H1 (cell line): ENCODE measurements around the gene PRICKLE2. TPM values are rescaled to one million over a fixed set of nuclear protein-coding genes. Genes with fewer than 3 reads are reported as not detected.

Experiments
- CTCF ChIA-PET: fragments of 300-600 bp; sonication (Branson Sonifier 250); formaldehyde crosslinking; loops from one replicate; lab custom pipeline; 2021; ENCODE audit not compliant: partially characterized antibody; lab: Charles Lee
- POLR2A ChIA-PET: fragments of 300-600 bp; sonication (Branson Sonifier 250); formaldehyde crosslinking; loops from one replicate; lab custom pipeline; 2021; ENCODE audit warnings: inconsistent platforms; ENCODE audit not compliant: partially characterized antibody; lab: Charles Lee
- DNase-seq, 2 experiments: peaks; one replicate each; pipeline versions ENCODE4 v3.0.0 to v3.0.0-alpha.2; 2010 to 2022; ENCODE audit warnings: low spot score in 2 of 2, low read depth in 1 of 2, mixed read lengths in 1 of 2
- FAIRE-seq: peaks from 2 replicates; lab custom pipeline; 2011; peaks lifted over from hg19 to GRCh38; lab: Jason Lieb, UNC
- H2AFZ ChIP-seq: 2 replicates; pipeline ENCODE4 v1.8.1; 2012; ENCODE audit warnings: low read length, inconsistent platforms
- H2AK5ac ChIP-seq: 2 replicates; pipeline ENCODE4 v1.6.1; 2013; ENCODE audit warnings: low read depth, low read length
- H2BK120ac ChIP-seq: replicated peaks from 2 replicates; pipeline ENCODE3; 2013; ENCODE audit warnings: low read depth, low read length, inconsistent platforms
- H2BK12ac ChIP-seq: 2 replicates; pipeline ENCODE4 v1.6.1; 2013; ENCODE audit warnings: low read depth, low read length
- H2BK15ac ChIP-seq: 2 replicates; pipeline ENCODE4 v1.6.1; 2013; ENCODE audit warnings: low read length
- H2BK20ac ChIP-seq: 2 replicates; pipeline ENCODE4 v1.6.1; 2013; ENCODE audit warnings: low read length
- H2BK5ac ChIP-seq: 2 replicates; pipeline ENCODE4 v1.6.1; 2013; ENCODE audit warnings: low read depth, low read length
- H3K14ac ChIP-seq: 2 replicates; pipeline ENCODE4 v1.6.1; 2013; ENCODE audit warnings: inconsistent platforms; ENCODE audit not compliant: insufficient read length
- H3K18ac ChIP-seq: 2 replicates; pipeline ENCODE4 v1.6.1; 2013; ENCODE audit warnings: low read length; ENCODE audit errors: extremely low read depth
- H3K23ac ChIP-seq: 2 replicates; pipeline ENCODE4 v1.6.1; 2013; ENCODE audit warnings: inconsistent platforms; ENCODE audit not compliant: insufficient read length
- H3K23me2 ChIP-seq: 2 replicates; pipeline ENCODE4 v1.6.1; 2013; ENCODE audit warnings: low read depth, low read length
- H3K27ac ChIP-seq: 2 replicates; pipeline ENCODE4 v1.6.1; 2011; ENCODE audit warnings: low read depth, low read length, inconsistent platforms
- H3K27me3 ChIP-seq, 4 experiments: replicated peaks in 1 of 4; 1 replicate in 1 of 4; 2 replicates in 3 of 4; pipeline versions ENCODE4 v1.6.1 to v1.8.1; 2011 to 2013; ENCODE audit warnings: low read length in 3 of 4, mild to moderate bottlenecking in 3 of 4, inconsistent platforms in 2 of 4, mixed read lengths in 2 of 4, moderate library complexity in 1 of 4; ENCODE audit not compliant: control insufficient read depth in 3 of 4, insufficient read depth in 3 of 4; ENCODE audit errors: extremely low read depth in 1 of 4
- H3K36me3 ChIP-seq, 4 experiments: 2 replicates each; pipeline versions ENCODE4 v1.6.1 to v1.8.1; 2011 to 2013; ENCODE audit warnings: mild to moderate bottlenecking in 4 of 4, low read length in 3 of 4, moderate library complexity in 2 of 4, control low read depth in 1 of 4, inconsistent platforms in 1 of 4; ENCODE audit not compliant: insufficient read depth in 4 of 4, control insufficient read depth in 2 of 4
- H3K4ac ChIP-seq: replicated peaks from 2 replicates; pipeline ENCODE3; 2013; ENCODE audit warnings: low read length, low read depth, mixed read lengths, inconsistent platforms; ENCODE audit not compliant: insufficient read length
- H3K4me1 ChIP-seq, 4 experiments: replicated peaks in 1 of 4; 1 replicate in 1 of 4; 2 replicates in 3 of 4; pipeline versions ENCODE4 v1.6.1 to v1.8.1; 2011 to 2013; ENCODE audit warnings: low read length in 3 of 4, inconsistent platforms in 2 of 4, mixed read lengths in 1 of 4; ENCODE audit not compliant: insufficient read depth in 4 of 4, control insufficient read depth in 3 of 4
- H3K4me2 ChIP-seq, 2 experiments: 2 replicates each; pipeline versions ENCODE4 v1.6.1 to v1.8.1; 2011 to 2013; ENCODE audit warnings: low read depth in 2 of 2, low read length in 2 of 2, control low read depth in 1 of 2, inconsistent platforms in 1 of 2, mild to moderate bottlenecking in 1 of 2; ENCODE audit not compliant: insufficient read depth in 1 of 2
- H3K4me3 ChIP-seq, 4 experiments: fragments of 200-600, 300-600 bp in 1 of 4; sonication (generic), shearing (Covaris generic), sonication (Bioruptor Twin) in 1 of 4; 2 replicates each; pipeline versions ENCODE4 v1.5.1 to v1.8.1; 2011 to 2016; ENCODE audit warnings: low read length in 4 of 4, low read depth in 3 of 4, control low read depth in 2 of 4, inconsistent platforms in 2 of 4, mild to moderate bottlenecking in 2 of 4, mixed read lengths in 1 of 4, moderate library complexity in 1 of 4; ENCODE audit not compliant: insufficient read depth in 2 of 4; ENCODE audit errors: extremely low read depth in 1 of 4
- H3K56ac ChIP-seq: replicated peaks from 2 replicates; pipeline ENCODE3; 2013; ENCODE audit warnings: low read depth, mild to moderate bottlenecking, mixed read lengths, low read length, inconsistent platforms; ENCODE audit not compliant: insufficient read length
- H3K79me1 ChIP-seq: 2 replicates; pipeline ENCODE4 v1.6.1; 2013; ENCODE audit warnings: low read depth, low read length, control low read depth
- H3K79me2 ChIP-seq, 2 experiments: 2 replicates each; pipeline versions ENCODE4 v1.6.1 to v1.8.1; 2012 to 2013; ENCODE audit warnings: low read length in 2 of 2, mild to moderate bottlenecking in 2 of 2, inconsistent platforms in 1 of 2; ENCODE audit not compliant: insufficient read depth in 2 of 2, control insufficient read depth in 1 of 2
- H3K9ac ChIP-seq, 4 experiments: replicated peaks in 1 of 4; 1 replicate in 1 of 4; 2 replicates in 3 of 4; pipeline versions ENCODE4 v1.6.1 to v1.8.1; 2011 to 2013; ENCODE audit warnings: low read depth in 3 of 4, low read length in 3 of 4, control low read depth in 2 of 4, mild to moderate bottlenecking in 2 of 4, moderate library complexity in 2 of 4, inconsistent platforms in 1 of 4; ENCODE audit errors: extremely low read depth in 1 of 4
- H3K9me3 ChIP-seq, 2 experiments: 2 replicates each; pipeline versions ENCODE4 v1.6.1 to v1.8.1; 2012 to 2013; ENCODE audit warnings: mild to moderate bottlenecking in 2 of 2, moderate library complexity in 2 of 2, control low read depth in 1 of 2, inconsistent platforms in 1 of 2, low read depth in 1 of 2, low read length in 1 of 2, mixed read lengths in 1 of 2; ENCODE audit not compliant: insufficient read depth in 2 of 2
- H4K20me1 ChIP-seq, 2 experiments: replicated peaks in 1 of 2; 2 replicates each; pipeline versions ENCODE3 to v1.8.1; 2011 to 2013; ENCODE audit warnings: inconsistent platforms in 2 of 2, low read length in 2 of 2, mild to moderate bottlenecking in 1 of 2; ENCODE audit not compliant: insufficient read depth in 2 of 2, control insufficient read depth in 1 of 2
- H4K5ac ChIP-seq: 2 replicates; pipeline ENCODE4 v1.6.1; 2013; ENCODE audit warnings: low read length, low read depth, mixed read lengths, inconsistent platforms; ENCODE audit not compliant: insufficient read length
- H4K8ac ChIP-seq: 2 replicates; pipeline ENCODE4 v1.8.0; 2013; ENCODE audit warnings: mild to moderate bottlenecking, moderate library complexity, low read length, inconsistent platforms; ENCODE audit not compliant: insufficient read depth; ENCODE audit errors: extremely low read depth
- H4K91ac ChIP-seq: replicated peaks from 2 replicates; pipeline ENCODE3; 2013; ENCODE audit warnings: low read length, mixed read lengths, inconsistent platforms; ENCODE audit not compliant: insufficient read length
- CREB1 ChIP-seq: IDR thresholded peaks from 2 replicates; pipeline ENCODE4 v1.6.1; 2012; ENCODE audit warnings: inconsistent platforms
- EGR1 ChIP-seq: IDR thresholded peaks from 2 replicates; pipeline ENCODE4 v1.6.1; 2011; ENCODE audit warnings: low read depth, low read length, borderline replicate concordance
- JUND ChIP-seq: IDR thresholded peaks from 2 replicates; pipeline ENCODE4 v1.6.1; 2011; ENCODE audit warnings: mild to moderate bottlenecking, improper control_type of control experiment, low read length
- KDM1A ChIP-seq: fragments of 200-600, 300-600 bp; sonication (generic); IDR thresholded peaks from 2 replicates; pipeline ENCODE4 v1.7.1; 2016; ENCODE audit warnings: mild to moderate bottlenecking, low read length, borderline replicate concordance
- NANOG ChIP-seq: IDR thresholded peaks from 2 replicates; pipeline ENCODE4 v1.6.1; 2011; ENCODE audit warnings: low read length, low read depth, mild to moderate bottlenecking, inconsistent platforms; ENCODE audit not compliant: insufficient read depth, poor library complexity, severe bottlenecking
- SIRT6 ChIP-seq: IDR thresholded peaks from one replicate; pipeline ENCODE4 v1.7.1; 2012; ENCODE audit warnings: low read length, inconsistent platforms
- SIX5 ChIP-seq: IDR thresholded peaks from 2 replicates; pipeline ENCODE4 v1.6.1; 2011; ENCODE audit warnings: mild to moderate bottlenecking, low read depth, low read length
- WGBS, 2 experiments: shearing (Covaris generic) in 1 of 2; methylation state at CpG; one replicate each; pipeline versions ENCODE4 v1.1.6 to v1.1.7; 2013 to 2015; ENCODE audit warnings: low lambda C conversion rate in 2 of 2, mixed read lengths in 2 of 2, inconsistent platforms in 1 of 2, low coverage in 1 of 2, missing lambda C conversion rate in 1 of 2; ENCODE audit not compliant: insufficient replicate concordance in 2 of 2, insufficient coverage in 1 of 2, insufficient read length in 1 of 2; ENCODE audit errors: extremely low coverage in 1 of 2, missing lambda C conversion rate in 1 of 2; 5-methylcytosine and 5-hydroxymethylcytosine counted together
- polyA plus RNA-seq, 7 experiments: library from polyadenylated mRNA; depleted of rRNA in 3 of 7; stranded (reverse) in 5 of 7; unstranded in 2 of 7; fragments of >200 nt in 5 of 7; fragments of 200-250 nt in 2 of 7; gene quantifications; 1 replicate in 5 of 7; 2 replicates in 1 of 7; 4 replicates in 1 of 7; pipeline versions ENCODE4 v1.2.1 to v1.2.3, GENCODE V29; 2011 to 2013; ENCODE audit warnings: missing spikeins in 2 of 7, mixed read lengths in 2 of 7
- total RNA-seq: library from RNA; stranded (reverse); fragmentation: NEBNext Ultra II Directional; extraction: Animal tissue kit (Norgen Biotek cat#: 25700); gene quantifications from 2 replicates; pipeline ENCODE4 v1.2.1, GENCODE V29; 2021

Gene PRICKLE2
- total and polyA plus RNA-seq, 2 of the 8 experiments (the other 6 are each of a cell fraction or from before 2014, with no cell fraction given), result 2.9 to 8.0 TPM

DNA sequence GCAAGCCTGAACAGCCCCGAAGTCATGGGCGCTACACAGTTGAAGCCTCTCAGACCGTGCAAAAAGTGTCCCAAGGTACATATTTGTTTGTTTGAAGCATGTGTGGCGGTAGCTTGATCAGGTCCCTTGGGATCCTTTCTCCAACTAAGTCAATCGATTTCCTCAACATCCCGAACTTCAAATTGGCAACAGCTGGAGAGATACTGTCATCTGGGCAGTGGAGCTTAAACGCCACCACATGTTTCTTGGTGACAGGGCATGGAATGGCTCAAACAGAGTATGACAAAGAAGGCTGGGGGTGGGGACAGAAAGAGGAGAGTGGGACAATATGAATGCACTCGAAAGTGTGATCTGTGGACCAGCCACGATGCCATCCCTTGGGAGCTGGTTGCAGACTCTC, 117.0 kb downstream of the PRICKLE2 start:
- 91% methylated on average over 9 of the region's 9 CpGs; no CpG with 5 or more reads in 1 of the 2 experiments for WGBS, 2 experiments
- Histone ChIP-seq H3K9ac (no peak overlapping the region), H3K4me1 (peaks cover 4 to 18% (median 14%) of the 10 kb centered on the region in 4 experiments; a peak in 4 of 7 replicates), H4K91ac (no peak overlapping the region), H3K18ac (no peak overlapping the region), H2BK5ac (no peak overlapping the region), H4K8ac (no peak overlapping the region), H2BK20ac (no peak overlapping the region), H4K5ac (no peak overlapping the region), H2BK15ac (no peak overlapping the region), H3K9me3 (no peaks in the 10 kb centered on the region), H3K56ac (no peak overlapping the region), H3K4me3 (no peak overlapping the region), H3K27ac (no peak overlapping the region), H4K20me1 (no peaks in the 10 kb centered on the region), H2BK120ac (no peak overlapping the region), H3K4ac (no peak overlapping the region), H3K14ac (no peak overlapping the region), H3K23me2 (no peaks in the 10 kb centered on the region; the same call in 1 of the 2 replicates), H3K23ac (no peak overlapping the region), H2AFZ (no peak overlapping the region), H2BK12ac (no peak overlapping the region), H3K79me1 (no peaks in the 10 kb centered on the region), H3K27me3 (no peaks in the 10 kb centered on the region), H3K36me3 (no peaks in the 10 kb centered on the region; a peak in 1 of 8 replicates), H2AK5ac (no peak overlapping the region), H3K79me2 (no peaks in the 10 kb centered on the region), H3K4me2 (0 out of 4 replicates have a peak overlapping the region, but pooled peaks of 1 of the 2 experiments have one; percentile 2)
- TF ChIP-seq NANOG, result no peak
- TF ChIP-seq KDM1A, result no peak
- TF ChIP-seq SIX5, result no peak
- TF ChIP-seq JUND, result no peak
- no peak for TF ChIP-seq SIRT6
- TF ChIP-seq CREB1, result no peak
- TF ChIP-seq EGR1, result no peak
- no peak for FAIRE-seq
- no peak for DNase-seq
- ChIA-PET POLR2A (interaction anchor here (1.3 kb wide), 1 partner anchor 9 kb away, joined by 5 read pairs; no protein-coding TSS in a partner anchor), CTCF (interaction anchor here (0.7 to 1.4 kb wide), 4 partner anchors 52 to 126 kb away, joined by 3 to 6 read pairs (median 3); partner anchors contain the start of gene PSMD6)
